Renal cortical epithelial cell (primary cell): ENCODE data around the gene TMEM132E. TPM values are rescaled to one million over a fixed set of nuclear protein-coding genes. Genes with fewer than 3 reads are reported as not detected.
"Not testable (repeated sequence)": the region's sequence is repeated elsewhere in the genome, so short reads cannot be mapped to it uniquely, and the experiment has no call there.

Source experiments
- DNase-seq: peaks from one replicate; pipeline ENCODE4 v3.0.0-alpha.2; 2011; ENCODE audit warnings: low read depth
- total RNA-seq: library from RNA; depleted of rRNA; stranded (reverse); fragments of >200 nt; gene quantifications from 2 replicates; pipeline ENCODE4 v1.2.3, GENCODE V29; 2014

TMEM132E gene, protein sequence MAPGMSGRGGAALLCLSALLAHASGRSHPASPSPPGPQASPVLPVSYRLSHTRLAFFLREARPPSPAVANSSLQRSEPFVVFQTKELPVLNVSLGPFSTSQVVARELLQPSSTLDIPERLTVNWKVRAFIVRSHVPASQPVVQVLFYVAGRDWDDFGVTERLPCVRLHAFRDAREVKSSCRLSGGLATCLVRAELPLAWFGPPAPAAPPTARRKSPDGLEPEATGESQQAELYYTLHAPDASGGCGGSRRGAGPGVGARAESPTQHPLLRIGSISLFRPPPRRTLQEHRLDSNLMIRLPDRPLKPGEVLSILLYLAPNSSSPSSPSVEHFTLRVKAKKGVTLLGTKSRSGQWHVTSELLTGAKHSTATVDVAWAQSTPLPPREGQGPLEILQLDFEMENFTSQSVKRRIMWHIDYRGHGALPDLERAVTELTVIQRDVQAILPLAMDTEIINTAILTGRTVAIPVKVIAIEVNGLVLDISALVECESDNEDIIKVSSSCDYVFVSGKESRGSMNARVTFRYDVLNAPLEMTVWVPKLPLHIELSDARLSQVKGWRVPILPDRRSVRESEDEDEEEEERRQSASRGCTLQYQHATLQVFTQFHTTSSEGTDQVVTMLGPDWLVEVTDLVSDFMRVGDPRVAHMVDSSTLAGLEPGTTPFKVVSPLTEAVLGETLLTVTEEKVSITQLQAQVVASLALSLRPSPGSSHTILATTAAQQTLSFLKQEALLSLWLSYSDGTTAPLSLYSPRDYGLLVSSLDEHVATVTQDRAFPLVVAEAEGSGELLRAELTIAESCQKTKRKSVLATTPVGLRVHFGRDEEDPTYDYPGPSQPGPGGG (N-terminal part only)
- not detected in 2 replicates for total RNA-seq

GRCh38 chr17:34579017-34579946 is at the start of gene TMEM132E:
TSS of gene TMEM132E (plus strand) at chr17:34579582. CDS start at chr17:34581077, 1,495 bp downstream.
- DNase-seq, result no peak

DNA sequence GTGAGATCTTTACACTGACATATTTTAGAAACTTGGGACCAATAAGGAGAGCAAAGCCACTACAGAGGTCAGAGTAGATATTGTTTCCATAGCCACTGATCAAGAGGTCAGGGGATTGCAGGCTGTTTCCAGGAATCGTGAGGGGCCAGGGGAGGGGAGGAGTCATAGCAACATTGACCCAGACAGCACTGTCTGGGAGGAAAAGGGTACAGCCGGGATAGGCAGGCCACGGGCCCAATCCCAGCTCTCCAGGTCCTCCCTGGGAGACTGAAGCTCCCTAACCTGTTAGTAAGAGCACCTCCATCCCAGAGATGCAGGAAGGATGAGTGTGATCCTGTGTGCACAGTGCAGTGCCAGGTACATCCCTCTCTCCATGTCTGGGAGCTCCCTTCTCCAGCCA is 48.5 kb upstream of the TMEM132E start:
- DNase-seq, result no peak

GRCh38 chr17:34532281-34533065 is 46.9 kb upstream of the TMEM132E start:
- DNase-seq, result peak; percentile 30

GRCh38 chr17:34533806-34534527 is 45.4 kb upstream of the TMEM132E start:
- DNase-seq, result peak; percentile 54

DNA sequence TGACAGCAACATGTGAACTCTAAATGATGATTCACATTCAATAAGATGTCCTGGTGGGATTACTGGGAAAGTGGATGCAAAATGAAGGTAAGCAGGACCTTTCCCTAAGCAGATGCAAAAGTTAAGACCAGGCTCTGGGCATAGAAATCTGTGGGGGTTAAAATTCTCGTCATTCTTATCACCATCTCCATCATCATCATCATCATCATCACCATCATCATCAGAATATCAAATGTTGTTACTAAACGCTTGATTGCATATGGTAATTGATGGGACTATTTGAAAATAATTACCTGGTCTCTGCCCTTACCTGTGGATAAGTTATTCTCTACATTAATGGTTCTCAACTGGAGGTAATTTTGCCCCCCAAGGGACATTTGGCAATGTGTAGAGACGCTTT is 41.9 kb upstream of the TMEM132E start:
- no peak for DNase-seq

GRCh38 chr17:34538582-34538981 is 40.8 kb upstream of the TMEM132E start:
- DNase-seq, result not testable (repeated sequence)

GRCh38 chr17:34539881-34540280 is 39.5 kb upstream of the TMEM132E start:
- no peak for DNase-seq

- no peak for DNase-seq
These were observed 36.6 kb upstream of the TMEM132E start for GRCh38 chr17:34542700-34543336.

GRCh38 chr17:34547453-34548063 is 31.8 kb upstream of the TMEM132E start:
- DNase-seq, result no peak

DNA sequence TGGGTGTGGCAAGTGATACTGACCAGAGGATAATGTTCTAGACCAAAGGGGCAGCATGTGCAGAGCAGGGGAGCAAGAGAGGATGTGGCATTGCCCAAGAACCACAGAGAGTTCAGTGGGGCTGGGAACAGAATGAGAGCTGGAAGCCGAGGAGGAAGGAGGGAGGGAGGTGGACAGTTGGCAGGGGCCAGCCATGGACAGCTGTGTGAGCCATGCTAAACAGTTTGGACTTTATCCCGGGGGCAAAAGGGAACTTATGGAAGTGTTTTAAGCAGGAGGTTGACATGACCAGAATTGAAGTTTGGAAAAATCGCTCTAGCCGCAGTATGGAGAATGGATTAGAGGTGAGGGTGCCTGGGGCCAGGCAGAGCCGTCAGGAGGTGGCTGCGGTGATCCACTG is 29.4 kb upstream of the TMEM132E start:
- DNase-seq, result no peak

DNA sequence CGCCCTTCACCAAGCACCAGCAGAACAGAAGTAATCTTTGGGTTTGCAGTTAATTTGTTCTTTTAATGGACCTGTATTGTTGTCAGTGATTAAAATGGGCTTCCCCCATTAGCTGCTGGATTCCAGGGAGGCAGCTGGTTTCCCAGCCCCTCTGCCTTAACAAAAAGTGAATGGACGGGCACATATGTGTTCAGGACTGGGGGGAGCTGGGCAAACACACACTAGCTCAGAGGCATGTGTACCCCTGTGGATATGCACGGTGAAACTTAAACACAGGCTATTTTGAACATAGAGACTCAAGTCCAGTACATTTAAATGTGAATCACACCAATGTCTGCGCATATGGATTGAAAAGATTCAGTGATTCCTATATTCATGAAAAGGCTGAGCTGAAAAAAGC is 25.5 kb upstream of the TMEM132E start:
- no peak for DNase-seq

- peak; percentile 11 for DNase-seq
These were observed 23.0 kb upstream of the TMEM132E start for GRCh38 chr17:34556384-34556783.

DNA sequence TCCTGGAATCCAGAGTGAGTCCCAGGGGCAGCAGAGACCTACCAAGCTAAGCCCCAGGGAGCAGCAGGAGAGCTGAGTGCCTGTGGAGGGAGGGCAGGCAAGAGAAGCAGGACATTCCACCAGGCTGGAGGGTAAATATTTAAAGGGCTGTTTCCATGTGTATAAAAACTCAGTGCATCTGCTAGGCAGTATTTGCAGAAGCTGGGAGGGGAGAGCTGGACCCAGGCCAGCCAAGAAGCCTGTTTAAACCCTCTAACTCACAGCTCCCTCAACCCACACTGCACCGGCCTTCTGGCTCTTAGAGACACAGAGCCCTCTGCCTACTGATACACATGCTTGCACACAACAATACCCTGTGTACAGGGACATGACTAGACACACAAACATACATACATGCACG is 22.5 kb upstream of the TMEM132E start:
- DNase-seq, result no peak

- no peak for DNase-seq
These were observed 18.1 kb upstream of the TMEM132E start for GRCh38 chr17:34561328-34561727.

GRCh38 chr17:34562387-34562786 is 17.0 kb upstream of the TMEM132E start:
- no peak for DNase-seq

DNA sequence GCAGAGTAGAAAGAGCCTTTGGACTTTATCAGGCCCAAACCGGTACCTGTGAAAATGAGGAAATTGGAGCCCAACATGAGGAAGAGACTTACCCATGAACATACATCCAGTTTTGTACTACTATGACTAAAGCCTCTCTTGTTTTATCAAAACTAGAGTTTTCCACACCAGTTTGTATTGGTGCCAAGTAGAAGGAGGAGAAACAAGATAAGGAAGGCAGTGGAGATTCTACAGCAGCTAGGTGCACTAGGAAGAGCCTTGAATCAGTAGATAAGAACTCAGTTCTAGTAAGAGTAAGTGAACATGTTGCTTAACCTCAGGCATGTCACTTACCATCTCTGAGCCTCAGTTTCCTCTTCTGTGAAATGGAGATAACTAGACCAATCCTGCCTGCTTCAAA is 13.7 kb upstream of the TMEM132E start:
- DNase-seq, result no peak

DNA sequence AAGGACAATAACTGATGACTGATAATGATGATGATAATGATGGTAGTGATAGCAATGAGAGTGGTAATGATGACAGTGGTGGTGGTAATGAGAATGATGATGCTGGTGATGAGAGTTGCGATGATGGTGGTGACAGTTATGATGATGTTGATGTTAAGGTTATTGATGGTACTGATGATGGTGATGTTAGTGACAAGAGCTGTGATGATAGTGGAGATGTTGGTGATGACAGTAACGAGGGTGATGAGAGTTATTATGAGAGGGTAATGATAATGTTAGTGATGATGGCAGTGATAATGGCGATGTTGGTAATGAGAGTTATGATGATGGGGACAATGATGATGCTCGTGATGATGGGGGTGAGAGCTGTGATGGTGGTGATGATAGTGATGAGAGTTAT is 13.2 kb upstream of the TMEM132E start:
- no peak for DNase-seq

GRCh38 chr17:34566873-34567272 is 12.5 kb upstream of the TMEM132E start:
- no peak for DNase-seq

- no peak for DNase-seq
These were observed 11.5 kb upstream of the TMEM132E start for GRCh38 chr17:34567691-34568465.
